Ascending aorta (tissue), 2 donors: ENCODE data around the gene CCDC57. TPM values are rescaled to one million over a fixed set of nuclear protein-coding genes. Genes with fewer than 3 reads are reported as not detected.
"Not testable (repeated sequence)": the region's sequence is repeated elsewhere in the genome, so short reads cannot be mapped to it uniquely, and the experiment has no call there.

Source experiments
- DNase-seq, 2 donors: peaks; one replicate each; pipeline ENCODE4 v3.0.0-alpha.2; 2019; ENCODE audit warnings: low spot score in 2 of 2
- H3K27ac ChIP-seq, 2 donors: fragments of 200-600 bp; sonication (generic); one replicate each; pipeline ENCODE4 v1.5.1; 2016 to 2017; ENCODE audit warnings: mild to moderate bottlenecking in 1 of 2
- H3K27me3 ChIP-seq: fragments of 200-600 bp; sonication (generic); one replicate; pipeline ENCODE4 v1.5.1; 2017
- H3K36me3 ChIP-seq, 2 donors: fragments of 200-600 bp; sonication (generic); one replicate each; pipeline ENCODE4 v1.5.1; 2016
- H3K4me1 ChIP-seq, 2 donors: fragments of 200-600 bp; sonication (generic); one replicate each; pipeline ENCODE4 v1.5.1; 2016 to 2017; ENCODE audit warnings: mild to moderate bottlenecking in 1 of 2
- H3K4me3 ChIP-seq, 2 donors: fragments of 200-600 bp; sonication (generic); one replicate each; pipeline ENCODE4 v1.5.1; 2016 to 2017; ENCODE audit warnings: mild to moderate bottlenecking in 1 of 2
- H3K9me3 ChIP-seq, 2 donors: fragments of 200-600 bp; sonication (generic); one replicate each; pipeline ENCODE4 v1.5.1; 2016
- intact Hi-C: fragments of 100-400 bp; cut with DNase I; formaldehyde crosslinking; loops from one replicate; pipeline ENCODE4 v1.15.1; 2023
- total RNA-seq: library from RNA; depleted of rRNA; stranded (reverse); fragments of >200 nt; gene quantifications from one replicate; pipeline ENCODE4 v1.1.0, GENCODE V29; 2016
- TF ChIP-seq, protein P1 (sequence below), 3 experiments: fragments of 200-600 bp in 2 of 3; fragments of 450-650 bp in 1 of 3; sonication (generic) in 2 of 3; IDR thresholded peaks; one replicate each; pipeline ENCODE4 v1.5.1; 2016 to 2019; ENCODE audit warnings: antibody characterized with exemption in 3 of 3, mild to moderate bottlenecking in 1 of 3, moderate library complexity in 1 of 3

Gene CCDC57
- total RNA-seq, 1 donor from 2014 or later, result 12.8 TPM

DNA sequence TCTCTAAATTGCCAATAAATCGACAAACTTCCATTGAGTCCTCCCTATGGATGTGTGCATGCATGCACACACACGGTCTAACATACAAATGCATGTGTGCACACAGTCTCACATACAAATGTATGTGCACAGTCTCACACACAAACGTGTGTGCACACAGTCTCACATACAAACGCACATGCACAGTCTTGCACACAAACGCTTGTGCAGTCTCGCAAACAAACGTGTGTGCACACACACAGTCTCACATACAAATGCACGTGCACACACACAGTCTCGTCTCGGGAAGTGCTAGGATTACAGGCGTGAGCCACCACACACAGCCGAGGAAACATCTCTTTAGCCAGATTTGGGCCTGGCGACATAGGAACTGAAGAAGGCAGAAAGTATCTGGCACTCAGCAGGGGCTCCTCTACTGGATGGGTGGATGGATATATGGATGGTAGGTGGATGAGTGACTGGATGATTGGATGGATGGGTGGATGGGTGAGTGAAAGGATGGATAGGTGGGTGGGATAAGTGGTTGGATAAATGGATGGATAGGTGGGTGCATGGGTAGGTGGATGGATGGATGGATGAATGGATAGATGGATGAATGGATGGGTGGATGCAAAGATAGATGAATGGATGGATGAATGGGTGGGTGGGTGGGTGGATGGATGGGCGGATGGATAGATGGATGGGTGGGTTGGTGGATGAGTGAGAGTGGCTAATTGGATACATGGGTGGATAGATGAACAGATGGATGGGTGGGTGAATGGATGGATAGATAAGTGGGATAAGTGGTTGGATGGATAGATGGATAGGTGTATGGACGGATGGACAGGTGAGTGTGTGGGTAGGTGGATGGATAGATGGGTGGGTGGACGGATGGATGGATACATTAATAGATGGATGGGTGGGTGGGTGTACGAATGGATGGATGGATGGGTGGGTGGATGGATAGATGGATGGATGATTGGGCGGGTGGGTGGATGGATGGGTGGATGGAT is 65.7 kb downstream of the CCDC57 start:
- no peak overlapping the region for H3K4me3 ChIP-seq
- no peak for DNase-seq
- TF ChIP-seq, protein P1, sequence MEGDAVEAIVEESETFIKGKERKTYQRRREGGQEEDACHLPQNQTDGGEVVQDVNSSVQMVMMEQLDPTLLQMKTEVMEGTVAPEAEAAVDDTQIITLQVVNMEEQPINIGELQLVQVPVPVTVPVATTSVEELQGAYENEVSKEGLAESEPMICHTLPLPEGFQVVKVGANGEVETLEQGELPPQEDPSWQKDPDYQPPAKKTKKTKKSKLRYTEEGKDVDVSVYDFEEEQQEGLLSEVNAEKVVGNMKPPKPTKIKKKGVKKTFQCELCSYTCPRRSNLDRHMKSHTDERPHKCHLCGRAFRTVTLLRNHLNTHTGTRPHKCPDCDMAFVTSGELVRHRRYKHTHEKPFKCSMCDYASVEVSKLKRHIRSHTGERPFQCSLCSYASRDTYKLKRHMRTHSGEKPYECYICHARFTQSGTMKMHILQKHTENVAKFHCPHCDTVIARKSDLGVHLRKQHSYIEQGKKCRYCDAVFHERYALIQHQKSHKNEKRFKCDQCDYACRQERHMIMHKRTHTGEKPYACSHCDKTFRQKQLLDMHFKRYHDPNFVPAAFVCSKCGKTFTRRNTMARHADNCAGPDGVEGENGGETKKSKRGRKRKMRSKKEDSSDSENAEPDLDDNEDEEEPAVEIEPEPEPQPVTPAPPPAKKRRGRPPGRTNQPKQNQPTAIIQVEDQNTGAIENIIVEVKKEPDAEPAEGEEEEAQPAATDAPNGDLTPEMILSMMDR (IDR thresholded peaks at IDR 0.05), result no peak

DNA sequence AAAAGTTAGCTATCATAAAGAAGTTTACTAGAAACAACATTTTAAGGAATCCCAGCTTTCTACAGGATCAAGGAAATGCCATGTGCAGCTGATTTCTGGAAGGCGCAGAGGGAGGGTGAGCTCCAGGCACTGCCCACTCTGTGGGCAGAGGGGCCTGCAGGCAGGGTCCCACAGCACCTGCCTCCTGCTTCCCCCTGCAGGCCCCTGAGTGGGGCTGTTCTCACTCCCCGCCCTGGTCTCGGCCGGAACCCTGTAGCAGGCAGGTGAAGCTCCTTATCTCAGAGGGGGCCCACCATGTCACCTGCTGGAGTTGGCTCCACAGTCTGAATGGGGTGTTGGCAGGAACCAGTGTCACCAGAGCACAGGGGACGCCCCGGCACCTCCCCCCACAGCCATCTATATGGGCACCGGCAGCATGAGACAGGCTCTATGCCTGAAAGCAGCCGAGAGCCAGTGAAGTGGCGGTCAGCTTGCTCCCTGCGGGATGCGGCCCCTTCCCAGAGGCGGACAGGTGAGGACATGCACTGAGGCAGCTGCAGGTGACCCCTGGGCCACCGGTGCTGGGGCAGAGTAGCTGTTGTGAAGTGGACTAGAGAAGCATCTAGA is 67.0 kb downstream of the CCDC57 start:
- no peaks in the 10 kb centered on the region for H3K27me3 ChIP-seq
- no peaks in the 10 kb centered on the region for H3K36me3 ChIP-seq
- DNase-seq, result no peak
- no peaks in the 10 kb centered on the region for H3K4me1 ChIP-seq
- intact Hi-C loops, result no loop called here
- no peak overlapping the region for H3K27ac ChIP-seq
- no peaks in the 10 kb centered on the region for H3K9me3 ChIP-seq
- H3K4me3 ChIP-seq, result no peak overlapping the region
- TF ChIP-seq, protein P1 (IDR thresholded peaks at IDR 0.05), result no peak

More for the DNA sequence above, 65.7 kb downstream of the CCDC57 start:
- no peaks in the 10 kb centered on the region for H3K27me3 ChIP-seq
- no peak overlapping the region for H3K27ac ChIP-seq
- no peaks in the 10 kb centered on the region for H3K4me1 ChIP-seq
- no peaks in the 10 kb centered on the region for H3K9me3 ChIP-seq
- intact Hi-C loops, result no loop called here
- H3K36me3 ChIP-seq, result no peaks in the 10 kb centered on the region

DNA sequence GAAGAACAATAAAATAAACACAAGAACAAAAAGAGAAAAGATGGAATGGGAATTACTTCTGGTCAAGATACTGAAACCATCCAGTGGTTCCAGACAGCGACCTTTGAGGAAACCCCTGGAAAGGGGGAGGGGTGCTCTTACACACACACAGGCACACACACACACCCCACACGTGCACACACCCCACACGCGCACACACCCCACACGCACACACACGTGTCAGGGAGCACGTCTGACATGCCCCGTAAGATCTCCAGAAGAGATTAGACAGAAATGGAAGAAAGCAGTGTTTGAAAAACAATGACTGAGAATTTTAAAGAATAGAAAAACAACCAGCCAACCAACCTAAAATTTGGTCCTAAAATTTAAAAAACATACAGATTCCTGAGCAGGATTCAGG is 69.3 kb downstream of the CCDC57 start:
- H3K4me1 ChIP-seq, result no peaks in the 10 kb centered on the region
- no peaks in the 10 kb centered on the region for H3K36me3 ChIP-seq
- intact Hi-C loops, result no loop called here
- no peaks in the 10 kb centered on the region for H3K9me3 ChIP-seq
- TF ChIP-seq, protein P1 (IDR thresholded peaks at IDR 0.05), result no peak
- DNase-seq, result no peak
- H3K4me3 ChIP-seq, result no peak overlapping the region
- H3K27me3 ChIP-seq, result no peaks in the 10 kb centered on the region
- H3K27ac ChIP-seq, result no peak overlapping the region

DNA sequence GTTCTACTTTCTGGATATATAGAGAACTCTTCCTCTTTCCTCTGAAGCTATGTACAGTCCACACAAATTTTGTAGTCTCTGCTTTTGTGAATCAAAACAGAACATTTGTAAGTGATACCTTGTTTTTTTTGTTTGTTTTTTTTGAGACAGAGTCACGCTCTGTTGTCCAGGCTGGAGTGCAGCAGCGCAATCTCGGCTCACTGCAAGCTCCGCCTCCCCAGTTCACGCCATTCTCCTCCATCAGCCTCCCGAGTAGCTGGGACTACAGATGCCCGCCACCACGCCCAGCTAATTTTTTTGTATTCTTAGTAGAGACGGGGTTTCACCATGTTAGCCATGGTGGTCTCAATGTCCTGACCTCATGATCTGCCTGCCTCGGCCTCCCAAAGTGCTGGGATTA is 72.7 kb downstream of the CCDC57 start:
- intact Hi-C loops, result not testable (repeated sequence)

DNA sequence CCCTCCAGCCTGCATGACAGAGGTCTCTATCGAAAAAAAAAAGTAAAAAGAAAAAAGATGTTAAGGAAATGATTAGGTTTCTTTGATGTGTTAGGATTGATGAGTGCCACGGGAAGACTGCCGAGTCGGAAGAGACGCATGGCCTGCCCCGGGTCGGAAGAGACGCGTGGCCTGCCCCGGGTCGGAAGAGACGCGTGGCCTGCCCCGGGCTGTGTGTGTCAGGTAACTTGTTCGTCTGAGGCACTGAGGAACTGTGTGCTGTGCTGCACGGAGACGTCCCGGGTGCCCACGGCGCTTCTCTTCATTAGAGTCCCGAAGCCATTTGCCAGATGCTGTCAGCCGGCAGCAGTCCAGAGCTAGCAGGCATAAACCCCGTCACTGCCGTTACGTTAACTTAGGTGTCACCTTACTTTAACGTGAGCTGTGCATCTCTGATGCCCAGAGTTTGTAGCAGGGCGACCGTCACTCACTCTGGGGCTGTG is 74.1 kb downstream of the CCDC57 start:
- no peaks in the 10 kb centered on the region for H3K4me1 ChIP-seq
- H3K9me3 ChIP-seq, result no peaks in the 10 kb centered on the region
- H3K27me3 ChIP-seq, result no peaks in the 10 kb centered on the region
- no peaks in the 10 kb centered on the region for H3K36me3 ChIP-seq
- TF ChIP-seq, protein P1 (IDR thresholded peaks at IDR 0.05), result no peak
- H3K4me3 ChIP-seq, result no peak overlapping the region
- intact Hi-C loops, result no loop called here
- DNase-seq, result no peak
- no peak overlapping the region for H3K27ac ChIP-seq

More for the DNA sequence above, 72.7 kb downstream of the CCDC57 start:
- not testable (repeated sequence) for DNase-seq, H3K4me3 ChIP-seq, H3K27me3 ChIP-seq, H3K27ac ChIP-seq, H3K9me3 ChIP-seq, H3K4me1 ChIP-seq, H3K36me3 ChIP-seq

DNA sequence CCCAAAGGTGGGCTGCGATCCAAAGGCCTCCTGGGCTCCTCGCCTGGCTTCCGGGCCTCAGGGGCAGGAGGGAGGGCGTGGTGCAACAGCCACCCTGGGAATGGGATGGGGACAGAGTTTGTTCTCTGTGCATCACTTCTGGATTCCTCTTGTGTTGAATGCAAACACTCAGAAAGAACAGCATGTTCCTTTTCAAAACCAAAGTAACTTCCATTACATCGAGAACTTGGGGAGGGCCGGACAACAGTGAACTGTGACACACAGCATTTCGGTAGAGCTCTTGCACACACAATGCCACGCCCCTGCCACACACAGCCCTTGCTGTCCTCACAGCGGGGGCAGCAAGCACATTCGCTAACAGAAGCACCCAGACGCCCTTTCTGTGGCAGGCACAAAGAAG is 78.5 kb downstream of the CCDC57 start:
- no peaks in the 10 kb centered on the region for H3K4me1 ChIP-seq
- TF ChIP-seq, protein P1 (IDR thresholded peaks at IDR 0.05), result no peak
- H3K27ac ChIP-seq, result no peak overlapping the region
- no peaks in the 10 kb centered on the region for H3K36me3 ChIP-seq
- H3K4me3 ChIP-seq, result no peak overlapping the region
- H3K27me3 ChIP-seq, result no peaks in the 10 kb centered on the region
- no peak for DNase-seq
- intact Hi-C loops, result no loop called here
- H3K9me3 ChIP-seq, result no peaks in the 10 kb centered on the region

DNA sequence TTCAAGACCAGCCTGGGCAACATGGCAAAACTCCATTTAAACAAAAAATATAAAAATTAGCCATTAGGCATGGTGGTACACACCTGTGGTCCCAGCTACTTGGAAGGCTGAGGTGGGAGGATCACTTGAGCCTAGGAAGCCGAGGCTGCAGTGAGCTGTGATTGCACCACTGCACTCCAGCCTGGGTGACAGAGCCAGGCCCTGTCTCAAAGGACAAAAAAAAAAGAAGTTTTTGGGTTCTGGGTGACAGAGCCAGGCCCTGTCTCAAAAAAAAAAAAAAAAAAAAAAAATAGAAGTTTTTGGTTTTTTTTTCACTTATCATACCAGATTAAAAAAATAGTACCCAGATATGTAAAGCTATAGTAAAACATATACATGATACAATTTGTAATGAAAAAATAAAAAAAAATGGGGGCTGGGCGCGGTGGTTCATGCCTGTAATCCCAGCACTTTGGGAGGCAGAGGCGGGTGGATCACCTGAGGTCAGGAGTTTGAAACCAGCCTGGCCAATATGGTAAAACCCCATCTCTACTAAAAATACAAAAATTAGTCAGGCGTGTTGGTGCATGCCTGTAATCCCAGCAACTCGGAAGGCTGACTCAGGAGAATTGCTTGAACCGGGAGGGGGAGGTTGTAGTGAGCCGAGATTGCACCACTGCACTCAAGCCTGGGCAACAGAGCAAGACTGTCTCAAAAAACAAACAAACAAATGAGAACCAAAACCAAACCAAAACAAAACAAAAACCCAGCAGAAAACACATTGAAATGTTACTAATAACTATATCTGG is 79.3 kb downstream of the CCDC57 start:
- DNase-seq, H3K27ac ChIP-seq, H3K4me3 ChIP-seq, H3K4me1 ChIP-seq, H3K9me3 ChIP-seq, H3K27me3 ChIP-seq, intact Hi-C loops, H3K36me3 ChIP-seq: not testable (repeated sequence)
